LoVo (cell line): Measurements from ENCODE around the gene GNB5.
"Not testable (repeated sequence)": the region's sequence is repeated elsewhere in the genome, so short reads cannot be mapped to it uniquely, and the experiment has no call there.

Experiments used
- DNase-seq: peaks from one replicate; pipeline ENCODE4 v3.0.0-alpha.2; 2016; ENCODE audit warnings: low spot score

The GNB5 gene

GRCh38 chr15:52165494-52166131 is 25.6 kb downstream of the GNB5 start:
- not testable (repeated sequence) for DNase-seq

GRCh38 chr15:52164631-52165265 is 26.4 kb downstream of the GNB5 start:
- no peak for DNase-seq

GRCh38 chr15:52163321-52164190 is 27.6 kb downstream of the GNB5 start:
- no peak for DNase-seq

GRCh38 chr15:52162876-52163275 is 28.3 kb downstream of the GNB5 start:
- no peak for DNase-seq

- DNase-seq, result no peak
These were observed 28.9 kb downstream of the GNB5 start for GRCh38 chr15:52162260-52162659.

- DNase-seq, result no peak
These were observed 29.7 kb downstream of the GNB5 start for GRCh38 chr15:52161406-52161966.

- no peak for DNase-seq
These were observed 31.5 kb downstream of the GNB5 start for GRCh38 chr15:52159645-52160044.

- DNase-seq, result no peak
These were observed 33.0 kb downstream of the GNB5 start for GRCh38 chr15:52158084-52158765.

GRCh38 chr15:52155878-52156277 is 35.3 kb downstream of the GNB5 start:
- DNase-seq, result no peak

GRCh38 chr15:52154896-52155865 is 36.0 kb downstream of the GNB5 start:
- DNase-seq, result no peak

- no peak for DNase-seq
These were observed 37.0 kb downstream of the GNB5 start for GRCh38 chr15:52153900-52154895.

- DNase-seq, result no peak
These were observed 39.8 kb downstream of the GNB5 start for GRCh38 chr15:52151353-52151752.

GRCh38 chr15:52150871-52151270 is 40.3 kb downstream of the GNB5 start:
- DNase-seq, result no peak

GRCh38 chr15:52150043-52150825 is 41.0 kb downstream of the GNB5 start:
- no peak for DNase-seq

- no peak for DNase-seq
These were observed 42.8 kb downstream of the GNB5 start for GRCh38 chr15:52148403-52148802.

GRCh38 chr15:52146776-52147175 is 44.4 kb downstream of the GNB5 start:
- no peak for DNase-seq

GRCh38 chr15:52146261-52146660 is 44.9 kb downstream of the GNB5 start:
- no peak for DNase-seq

GRCh38 chr15:52144656-52145178 is 46.5 kb downstream of the GNB5 start:
- DNase-seq, result no peak

GRCh38 chr15:52143873-52144272 is 47.3 kb downstream of the GNB5 start:
- DNase-seq, result no peak
